Activated CD4-positive, alpha-beta T cell treated with anti-CD3 and anti-CD28 coated beads, Interleukin-2, amount 10 ng/mL, durations not matched to agents 7 days and 5 days (primary cell): ENCODE results near the gene LGALS3. TPM values are rescaled to one million over a fixed set of nuclear protein-coding genes. Genes with fewer than 3 reads are reported as not detected.

Experiments
- CTCF ChIA-PET: fragments of 350-600 bp; sonication (Branson Sonifier 250); formaldehyde crosslinking; loops from one replicate; lab custom pipeline; 2021; ENCODE audit warnings: antibody characterized with exemption; lab: Charles Lee
- POLR2A ChIA-PET: fragments of 350-600 bp; sonication (Branson Sonifier 250); formaldehyde crosslinking; loops from one replicate; lab custom pipeline; 2021; ENCODE audit warnings: antibody characterized with exemption; lab: Charles Lee
- DNase-seq: peaks from one replicate; pipeline ENCODE4 v3.0.0-alpha.2; 2020
- H3K27ac Mint-ChIP-seq: one replicate; pipeline ENCODE4 v1.8.0; 2021; ENCODE audit warnings: mild to moderate bottlenecking, moderate library complexity, mixed read lengths
- H3K27me3 Mint-ChIP-seq: one replicate; pipeline ENCODE4 v1.8.0; 2021; ENCODE audit warnings: mixed read lengths
- H3K36me3 Mint-ChIP-seq: one replicate; pipeline ENCODE4 v1.8.0; 2021; ENCODE audit warnings: low read depth, mixed read lengths
- H3K4me1 Mint-ChIP-seq: one replicate; pipeline ENCODE4 v1.8.0; 2021; ENCODE audit warnings: mixed read lengths
- H3K4me3 Mint-ChIP-seq: one replicate; pipeline ENCODE4 v1.8.0; 2021; ENCODE audit warnings: mild to moderate bottlenecking, moderate library complexity, mixed read lengths
- H3K9me3 Mint-ChIP-seq: one replicate; pipeline ENCODE4 v1.8.0; 2021; ENCODE audit warnings: mixed read lengths
- total RNA-seq, 2 experiments: library from RNA; stranded (reverse); gene quantifications; one replicate each; pipeline ENCODE4 v1.2.3, GENCODE V29; 2021

LGALS3 gene
- total RNA-seq, 2 experiments from 2014 or later = 39.1 to 41.6 TPM

GRCh38 chr14:55180006-55180405 is 51.0 kb downstream of the LGALS3 start:
- no peaks in the 10 kb centered on the region for H3K27me3 Mint-ChIP-seq

GRCh38 chr14:55180434-55180833 is 51.4 kb downstream of the LGALS3 start:
- H3K36me3 Mint-ChIP-seq = peaks cover 63% of the 10 kb centered on the region
- no peak overlapping the region for H3K27ac Mint-ChIP-seq

More at GRCh38 chr14:55180006-55180405, 51.0 kb downstream of the LGALS3 start:
- Mint-ChIP-seq H3K27ac (no peak overlapping the region), H3K9me3 (no peaks in the 10 kb centered on the region), H3K4me1 (peaks cover 16% of the 10 kb centered on the region), H3K4me3 (no peak overlapping the region), H3K36me3 (peaks cover 63% of the 10 kb centered on the region)
- no peak for DNase-seq
- POLR2A ChIA-PET = no interaction called here
- CTCF ChIA-PET = no interaction called here

DNA sequence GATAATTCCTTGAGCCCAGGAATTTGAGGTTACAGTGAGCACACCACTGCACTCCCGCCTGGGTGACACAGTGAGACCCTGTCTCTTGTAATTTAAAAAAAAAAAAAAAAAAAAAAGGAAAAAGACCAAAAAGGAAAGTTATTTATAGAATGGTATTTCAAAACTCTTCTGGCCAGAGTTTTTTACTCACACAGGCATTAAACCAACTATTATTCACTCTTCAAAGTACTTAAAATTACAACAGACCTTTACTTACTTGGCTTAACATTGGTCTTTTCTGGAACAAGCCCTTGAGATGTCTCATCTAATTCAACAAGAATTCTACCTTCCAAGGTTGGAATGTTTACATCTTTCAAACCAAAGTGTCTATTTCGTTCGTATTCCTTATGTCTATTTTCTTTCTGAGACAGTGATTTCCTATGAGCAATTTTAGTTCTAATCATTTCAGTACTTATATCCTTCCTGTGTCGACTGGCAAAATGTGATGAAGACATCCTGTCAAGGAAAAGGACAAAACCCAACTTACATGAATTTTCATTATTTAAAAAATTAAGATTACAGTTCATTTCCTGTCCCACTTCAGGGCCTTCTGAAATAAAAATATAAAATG is 59.7 kb downstream of the LGALS3 start:
- Mint-ChIP-seq H3K36me3 (peaks cover 42% of the 10 kb centered on the region), H3K4me1 (peaks cover 40% of the 10 kb centered on the region), H3K27me3 (no peaks in the 10 kb centered on the region), H3K4me3 (peak overlapping the region; percentile 90), H3K9me3 (no peaks in the 10 kb centered on the region), H3K27ac (no peak overlapping the region)
- CTCF ChIA-PET = interaction anchor here (0.6 to 0.7 kb wide), 2 partner anchors 57 to 404 kb away, joined by 3 to 5 read pairs; no protein-coding TSS in a partner anchor
- no peak for DNase-seq
- POLR2A ChIA-PET = interaction anchor here (0.6 kb wide), 1 partner anchor 106 kb away, joined by 6 read pairs; no protein-coding TSS in a partner anchor

More at GRCh38 chr14:55180434-55180833, 51.4 kb downstream of the LGALS3 start:
- Mint-ChIP-seq H3K27me3 (no peaks in the 10 kb centered on the region), H3K4me1 (peaks cover 16% of the 10 kb centered on the region), H3K9me3 (no peaks in the 10 kb centered on the region), H3K4me3 (no peak overlapping the region)
- CTCF ChIA-PET = no interaction called here
- POLR2A ChIA-PET = no interaction called here
- no peak for DNase-seq

GRCh38 chr14:55190906-55191202 is 61.8 kb downstream of the LGALS3 start:
- peak overlapping the region; percentile 90 for H3K4me3 Mint-ChIP-seq
- H3K27ac Mint-ChIP-seq = peak overlapping the region; percentile 96
- DNase-seq = peak; percentile 16
- H3K27me3 Mint-ChIP-seq = no peaks in the 10 kb centered on the region
- CTCF ChIA-PET = interaction anchor here (0.6 to 2.4 kb wide), 3 partner anchors 8 to 62 kb away, joined by 3 to 7 read pairs (median 4); no protein-coding TSS in a partner anchor
- POLR2A ChIA-PET = no interaction called here
- H3K4me1 Mint-ChIP-seq = peaks cover 40% of the 10 kb centered on the region
- no peaks in the 10 kb centered on the region for H3K9me3 Mint-ChIP-seq
- H3K36me3 Mint-ChIP-seq = peaks cover 31% of the 10 kb centered on the region

DNA sequence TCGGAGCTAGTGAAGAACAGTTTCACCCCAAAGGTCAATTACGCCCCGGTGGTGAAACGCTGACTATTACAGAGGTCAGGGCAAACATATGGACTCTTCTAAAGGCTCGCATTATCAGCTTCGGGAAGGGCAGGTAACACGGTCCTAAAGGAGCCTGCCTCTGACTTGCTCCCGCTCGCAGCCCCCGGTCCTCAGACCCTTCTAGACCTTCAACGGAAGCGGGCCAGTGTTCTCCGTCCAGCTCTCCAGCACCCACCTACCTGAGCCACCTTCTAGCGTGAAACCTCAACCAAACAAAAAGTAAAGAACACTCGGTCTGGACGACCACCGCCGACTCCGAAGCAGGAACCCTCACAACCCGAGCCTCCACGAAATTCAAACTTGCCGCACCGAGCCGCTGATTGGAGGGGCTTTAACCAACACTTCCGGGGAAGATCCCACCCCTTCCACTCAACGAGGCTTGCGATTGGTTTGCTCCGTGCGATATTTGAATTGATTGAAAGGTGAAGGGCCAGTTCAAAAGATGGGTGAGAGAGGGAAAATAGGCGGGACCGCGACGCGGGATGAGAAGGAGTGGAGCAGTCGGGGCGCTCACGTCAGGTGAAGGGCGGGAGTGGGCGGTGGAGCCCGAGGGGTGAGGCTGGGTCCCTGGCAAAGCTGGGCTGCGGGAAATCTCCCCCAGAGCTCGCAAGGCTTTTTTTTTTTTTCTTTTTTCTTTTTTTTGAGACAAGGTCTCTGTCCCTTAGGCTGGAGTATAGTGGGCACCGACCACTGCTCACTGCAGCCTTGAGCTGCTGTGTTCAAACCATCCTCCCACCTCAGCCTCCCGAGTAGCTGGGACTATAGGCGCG is 62.4 kb downstream of the LGALS3 start, which contains the start of gene DLGAP5:
TSS of gene DLGAP5 (minus strand) at position 383 of the 851 bp plus-strand sequence. CDS start 2,406 bp downstream, outside the sequence.
- Mint-ChIP-seq H3K4me1 (peaks cover 39% of the 10 kb centered on the region), H3K27me3 (no peaks in the 10 kb centered on the region), H3K36me3 (peaks cover 28% of the 10 kb centered on the region), H3K4me3 (peak within 1 kb of the TSS; percentile 90), H3K9me3 (no peaks in the 10 kb centered on the region), H3K27ac (peak within 1 kb of the TSS; percentile 96)
- peak; percentile 97 for DNase-seq
- CTCF ChIA-PET = interaction anchor here (0.6 to 2.4 kb wide), 7 partner anchors 9 to 125 kb away, joined by 3 to 7 read pairs (median 3); no protein-coding TSS in a partner anchor
- POLR2A ChIA-PET = no interaction called here

- POLR2A ChIA-PET = no interaction called here
Measured at GRCh38 chr14:55192054-55192621, 63.1 kb downstream of the LGALS3 start.

GRCh38 chr14:55194656-55195355 is 65.8 kb downstream of the LGALS3 start:
- Mint-ChIP-seq H3K4me1 (peaks cover 16% of the 10 kb centered on the region), H3K27ac (no peak overlapping the region), H3K27me3 (peaks cover 4% of the 10 kb centered on the region), H3K4me3 (no peak overlapping the region), H3K36me3 (peaks cover 5% of the 10 kb centered on the region), H3K9me3 (no peaks in the 10 kb centered on the region)
- POLR2A ChIA-PET = no interaction called here
- DNase-seq = no peak
- CTCF ChIA-PET = interaction anchor here (0.7 to 1.7 kb wide), 2 partner anchors 17 to 18 kb away, joined by 4 read pairs; no protein-coding TSS in a partner anchor

More at GRCh38 chr14:55192054-55192621, 63.1 kb downstream of the LGALS3 start:
- peak overlapping the region; percentile 90 for H3K4me3 Mint-ChIP-seq
- no peaks in the 10 kb centered on the region for H3K9me3 Mint-ChIP-seq
- H3K4me1 Mint-ChIP-seq = peaks cover 33% of the 10 kb centered on the region
- peaks cover 22% of the 10 kb centered on the region for H3K36me3 Mint-ChIP-seq
- H3K27ac Mint-ChIP-seq = peak overlapping the region; percentile 96
- H3K27me3 Mint-ChIP-seq = no peaks in the 10 kb centered on the region
- no peak for DNase-seq
- CTCF ChIA-PET = interaction anchor here (0.6 to 2.4 kb wide), 4 partner anchors 10 to 126 kb away, joined by 3 to 7 read pairs (median 4); no protein-coding TSS in a partner anchor

Other genes with a start within 250 kb of the LGALS3 start
- gene GCH1, start 226.4 kb upstream of the LGALS3 start, total RNA-seq = 10 to 100 TPM; 54.8 to 55.1 TPM
- 10 to 100 TPM; 37.5 to 44.1 TPM for gene WDHD1, start 102.2 kb upstream of the LGALS3 start, total RNA-seq
- 10 to 100 TPM; 29.9 to 30.3 TPM for gene SOCS4, start 102.0 kb upstream of the LGALS3 start, total RNA-seq
- gene MAPK1IP1L, start 77.6 kb upstream of the LGALS3 start, total RNA-seq = 100 to 1,000 TPM in 1 of 2 experiments, 10 to 100 TPM in 1; 94.3 to 118 TPM
- gene DLGAP5, start 62.3 kb downstream of the LGALS3 start, total RNA-seq = 100 to 1,000 TPM; 109 to 117 TPM
- 10 to 100 TPM; 23.0 to 23.6 TPM for gene FBXO34, start 142.2 kb downstream of the LGALS3 start, total RNA-seq